Measurements from ENCODE around the gene EPOP.
"Not testable (repeated sequence)": the region's sequence is repeated elsewhere in the genome, so short reads cannot be mapped to it uniquely, and the experiment has no call there.

Gene EPOP

DNA sequence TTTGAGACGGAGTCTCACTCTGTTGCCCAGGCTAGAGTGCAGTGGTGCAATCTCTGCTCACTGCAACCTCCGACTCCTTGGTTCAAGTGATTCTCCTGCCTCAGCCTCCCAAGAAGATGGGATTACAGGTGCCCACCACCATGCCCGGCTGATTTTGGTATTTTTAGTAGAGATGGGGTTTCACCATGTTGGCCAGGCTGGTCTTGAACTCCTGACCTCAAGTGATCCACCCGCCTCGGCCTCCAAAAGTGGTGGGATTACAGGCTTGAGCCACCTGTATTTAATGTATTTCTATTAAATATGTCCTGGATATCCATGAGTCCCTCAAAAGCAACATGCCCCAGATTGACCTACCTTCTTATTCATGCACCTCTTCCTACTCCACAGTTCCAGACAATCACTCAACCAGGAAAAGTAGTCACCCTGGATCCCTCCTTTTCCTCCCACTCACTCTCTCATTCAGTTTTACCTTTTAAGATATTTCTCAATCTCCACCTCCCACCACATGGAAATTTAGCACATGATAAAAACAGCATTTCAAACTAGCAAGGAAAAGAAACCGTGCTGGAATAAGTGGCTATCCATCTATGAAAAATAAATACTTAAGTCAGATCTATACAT is 48.0 kb downstream of the EPOP start:
- H3K9ac ChIP-seq (ENCODE audit: low read depth, low read length); H3K27me3 ChIP-seq (ENCODE audit: control insufficient read depth, insufficient read depth, low read length); H3K9me3 ChIP-seq (ENCODE audit: control insufficient read depth, insufficient read depth, low read length); H3K4me3 ChIP-seq (ENCODE audit: low read depth, low read length); H3K4me1 ChIP-seq (ENCODE audit: control insufficient read depth, insufficient read depth, low read length); H3K27ac ChIP-seq (ENCODE audit: low read depth, low read length); H3K36me3 ChIP-seq (ENCODE audit: control insufficient read depth, insufficient read depth, low read length): not testable (repeated sequence)

- H3K36me3 ChIP-seq (ENCODE audit: control insufficient read depth, insufficient read depth, low read length), result no peaks in the 10 kb centered on the region
- H3K4me1 ChIP-seq (ENCODE audit: control insufficient read depth, insufficient read depth, low read length), result no peaks in the 10 kb centered on the region
- H3K4me3 ChIP-seq (ENCODE audit: low read depth, low read length), result no peak overlapping the region
- H3K27me3 ChIP-seq (ENCODE audit: control insufficient read depth, insufficient read depth, low read length), result no peaks in the 10 kb centered on the region
- no peaks in the 10 kb centered on the region for H3K9me3 ChIP-seq (ENCODE audit: control insufficient read depth, insufficient read depth, low read length)
- H3K9ac ChIP-seq (ENCODE audit: low read depth, low read length), result no peak overlapping the region
- H3K27ac ChIP-seq (ENCODE audit: low read depth, low read length), result no peak overlapping the region
These were observed 49.3 kb downstream of the EPOP start for GRCh38 chr17:38625482-38625881.

DNA sequence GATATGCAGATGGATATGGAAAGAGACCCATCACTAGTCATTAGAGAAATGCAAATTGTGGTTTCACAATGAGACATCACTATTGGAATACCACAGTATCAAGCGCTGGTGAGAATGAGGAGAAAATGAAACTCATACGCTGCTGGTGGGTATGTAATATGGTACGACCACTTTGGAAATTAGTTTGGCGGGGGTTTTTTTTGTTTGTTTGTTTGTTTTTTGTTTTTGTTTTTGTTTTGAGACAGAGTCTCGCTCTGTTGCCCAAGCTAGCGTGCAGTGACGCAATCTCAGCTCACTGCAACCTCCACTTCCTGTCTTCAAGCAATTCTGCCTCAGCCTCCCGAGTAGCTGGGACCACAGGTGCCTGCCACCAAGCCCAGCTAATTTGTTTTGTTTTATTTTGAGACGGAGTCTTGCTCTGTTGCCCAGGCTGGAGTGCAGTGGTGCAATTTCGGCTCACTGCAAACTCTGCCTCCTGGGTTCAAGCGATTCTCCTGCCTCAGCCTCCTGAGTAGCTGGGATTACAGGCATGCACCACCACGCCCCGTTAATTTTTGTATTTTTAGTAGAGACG is 49.9 kb downstream of the EPOP start:
- not testable (repeated sequence) for H3K9ac ChIP-seq (ENCODE audit: low read depth, low read length); H3K4me3 ChIP-seq (ENCODE audit: low read depth, low read length); H3K27ac ChIP-seq (ENCODE audit: low read depth, low read length); H3K4me1 ChIP-seq (ENCODE audit: control insufficient read depth, insufficient read depth, low read length); H3K9me3 ChIP-seq (ENCODE audit: control insufficient read depth, insufficient read depth, low read length); H3K36me3 ChIP-seq (ENCODE audit: control insufficient read depth, insufficient read depth, low read length); H3K27me3 ChIP-seq (ENCODE audit: control insufficient read depth, insufficient read depth, low read length)

All from HUES48 (cell line).